ENCODE measurements around the gene CC2D1A. TPM values are rescaled to one million over a fixed set of nuclear protein-coding genes. Genes with fewer than 3 reads are reported as not detected.

CC2D1A gene
- polyA plus RNA-seq, 2 donors = 34.0 to 58.9 TPM

- no peaks in the 10 kb centered on the region for H3K36me3 ChIP-seq (ENCODE audit: control insufficient read depth in 2 of 2, insufficient read depth in 2 of 2, low read length in 1 of 2)
- WGBS, 2 donors = 47 to 48% methylated on average over 26 of the region's 26 CpGs
- H3K9me3 ChIP-seq (ENCODE audit: control insufficient read depth in 2 of 2, insufficient read depth in 1 of 2, low read depth in 1 of 2, low read length in 1 of 2) = no peaks in the 10 kb centered on the region
- H3K27ac ChIP-seq (ENCODE audit: low read depth in 2 of 2, low read length in 1 of 2) = peak overlapping the region; percentile 97 to 98
- H3K4me1 ChIP-seq (ENCODE audit: control insufficient read depth in 2 of 2, insufficient read depth in 2 of 2, low read length in 1 of 2) = peaks cover 21 to 45% of the 10 kb centered on the region in 2 donors
- H3K27me3 ChIP-seq (ENCODE audit: control insufficient read depth in 1 of 2, insufficient read depth in 2 of 2, low read length in 2 of 2) = no peaks in the 10 kb centered on the region
- H3K4me3 ChIP-seq (ENCODE audit: low read depth in 1 of 2, low read length in 2 of 2) = peak overlapping the region; percentile 36 to 38
Observed at GRCh38 chr19:13884726-13885591, 21.0 kb upstream of the CC2D1A start.

DNA sequence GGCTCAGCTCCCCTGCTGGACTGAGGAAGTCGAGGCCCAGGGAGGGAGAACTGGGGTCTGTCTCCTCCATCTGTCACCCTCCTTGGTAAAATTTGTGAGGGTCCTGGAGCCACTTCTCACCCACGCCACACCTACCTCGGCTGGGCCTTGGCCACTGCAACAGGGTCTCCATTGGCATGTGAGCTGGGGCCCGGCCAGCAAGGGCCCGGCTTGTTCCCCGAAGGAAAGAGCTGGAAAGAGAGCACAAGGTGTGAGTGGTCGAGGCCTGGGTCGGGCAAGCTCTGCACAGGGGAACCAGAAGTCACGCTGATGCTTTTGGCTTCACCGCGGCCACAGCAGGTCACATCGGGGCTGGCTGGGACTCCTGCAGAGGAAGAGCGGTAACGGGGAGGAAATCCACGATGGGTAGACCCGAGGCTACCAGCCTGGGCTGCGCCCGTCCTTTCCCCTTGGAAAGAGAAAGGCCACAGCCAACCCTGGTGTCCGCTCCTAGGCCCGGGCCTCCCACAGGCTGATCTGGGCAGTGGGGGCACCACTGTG, 20.1 kb upstream of the CC2D1A start:
- peak overlapping the region; percentile 97 to 98 for H3K27ac ChIP-seq (ENCODE audit: low read depth in 2 of 2, low read length in 1 of 2)
- H3K4me1 ChIP-seq (ENCODE audit: control insufficient read depth in 2 of 2, insufficient read depth in 2 of 2, low read length in 1 of 2) = peaks cover 18 to 41% of the 10 kb centered on the region in 2 donors
- 81 to 85% methylated on average over 20 of the region's 20 CpGs for WGBS, 2 donors
- H3K9me3 ChIP-seq (ENCODE audit: control insufficient read depth in 2 of 2, insufficient read depth in 1 of 2, low read depth in 1 of 2, low read length in 1 of 2) = no peaks in the 10 kb centered on the region
- no peaks in the 10 kb centered on the region for H3K27me3 ChIP-seq (ENCODE audit: control insufficient read depth in 1 of 2, insufficient read depth in 2 of 2, low read length in 2 of 2)
- H3K36me3 ChIP-seq (ENCODE audit: control insufficient read depth in 2 of 2, insufficient read depth in 2 of 2, low read length in 1 of 2) = no peaks in the 10 kb centered on the region
- H3K4me3 ChIP-seq (ENCODE audit: low read depth in 1 of 2, low read length in 2 of 2) = peak overlapping the region; percentile 36 to 38

DNA sequence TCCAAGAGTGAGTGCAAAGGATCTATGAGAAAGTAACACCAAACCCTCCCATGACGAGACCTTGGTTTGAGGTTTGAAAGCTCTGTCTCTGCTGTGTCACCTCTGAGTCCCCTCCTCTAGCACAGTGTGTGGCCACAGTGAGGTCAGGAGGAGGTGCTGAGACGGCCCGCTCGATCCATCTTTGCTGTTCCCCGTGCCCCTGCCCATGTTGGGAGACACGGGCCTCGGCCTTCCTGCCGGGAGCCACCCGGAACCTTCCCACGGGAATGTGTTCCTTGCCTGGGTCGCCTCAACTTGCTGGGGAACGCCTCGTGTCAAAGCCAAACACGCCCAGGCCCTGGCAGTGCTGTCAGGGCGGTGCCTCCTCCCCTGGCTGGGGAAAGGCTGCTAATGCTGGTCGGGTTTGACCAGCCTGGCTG, 19.0 kb upstream of the CC2D1A start:
- H3K27me3 ChIP-seq (ENCODE audit: control insufficient read depth in 1 of 2, insufficient read depth in 2 of 2, low read length in 2 of 2) = no peaks in the 10 kb centered on the region
- H3K27ac ChIP-seq (ENCODE audit: low read depth in 2 of 2, low read length in 1 of 2) = peak overlapping the region; percentile 97 to 98
- H3K4me3 ChIP-seq (ENCODE audit: low read depth in 1 of 2, low read length in 2 of 2) = peak overlapping the region in 1 of 2 donors; percentile 22
- no peaks in the 10 kb centered on the region for H3K9me3 ChIP-seq (ENCODE audit: control insufficient read depth in 2 of 2, insufficient read depth in 1 of 2, low read depth in 1 of 2, low read length in 1 of 2)
- WGBS, 2 donors = 40 to 57% methylated on average over 16 of the region's 16 CpGs
- H3K4me1 ChIP-seq (ENCODE audit: control insufficient read depth in 2 of 2, insufficient read depth in 2 of 2, low read length in 1 of 2) = peaks cover 11 to 30% of the 10 kb centered on the region in 2 donors
- H3K36me3 ChIP-seq (ENCODE audit: control insufficient read depth in 2 of 2, insufficient read depth in 2 of 2, low read length in 1 of 2) = no peaks in the 10 kb centered on the region

DNA sequence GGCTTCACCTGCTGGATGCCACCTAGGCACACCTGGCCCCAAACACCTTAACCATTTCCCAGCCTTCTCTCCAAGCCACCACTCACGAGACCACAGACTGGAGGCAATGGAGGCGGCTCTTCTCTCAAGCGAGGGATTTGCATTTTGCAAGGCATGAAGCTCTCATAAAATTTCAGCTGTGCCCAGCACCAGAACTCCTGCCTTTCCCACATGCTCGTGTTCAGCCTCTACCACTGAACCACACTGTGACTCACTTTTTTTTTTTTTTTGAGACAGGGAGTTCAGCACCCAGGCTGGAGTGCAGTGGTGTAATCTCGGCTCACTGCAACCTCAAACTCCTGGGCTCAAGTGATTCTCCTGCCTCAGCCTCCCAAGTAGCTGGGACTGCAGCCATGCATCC, 18.5 kb upstream of the CC2D1A start:
- no peak overlapping the region for H3K4me3 ChIP-seq (ENCODE audit: low read depth in 1 of 2, low read length in 2 of 2)
- no peaks in the 10 kb centered on the region for H3K9me3 ChIP-seq (ENCODE audit: control insufficient read depth in 2 of 2, insufficient read depth in 1 of 2, low read depth in 1 of 2, low read length in 1 of 2)
- no peaks in the 10 kb centered on the region for H3K27me3 ChIP-seq (ENCODE audit: control insufficient read depth in 1 of 2, insufficient read depth in 2 of 2, low read length in 2 of 2)
- H3K27ac ChIP-seq (ENCODE audit: low read depth in 2 of 2, low read length in 1 of 2) = peak overlapping the region; percentile 97 to 98
- H3K36me3 ChIP-seq (ENCODE audit: control insufficient read depth in 2 of 2, insufficient read depth in 2 of 2, low read length in 1 of 2) = no peaks in the 10 kb centered on the region
- H3K4me1 ChIP-seq (ENCODE audit: control insufficient read depth in 2 of 2, insufficient read depth in 2 of 2, low read length in 1 of 2) = peaks cover 11 to 29% of the 10 kb centered on the region in 2 donors
- 40 to 48% methylated on average over 5 of the region's 5 CpGs for WGBS, 2 donors

DNA sequence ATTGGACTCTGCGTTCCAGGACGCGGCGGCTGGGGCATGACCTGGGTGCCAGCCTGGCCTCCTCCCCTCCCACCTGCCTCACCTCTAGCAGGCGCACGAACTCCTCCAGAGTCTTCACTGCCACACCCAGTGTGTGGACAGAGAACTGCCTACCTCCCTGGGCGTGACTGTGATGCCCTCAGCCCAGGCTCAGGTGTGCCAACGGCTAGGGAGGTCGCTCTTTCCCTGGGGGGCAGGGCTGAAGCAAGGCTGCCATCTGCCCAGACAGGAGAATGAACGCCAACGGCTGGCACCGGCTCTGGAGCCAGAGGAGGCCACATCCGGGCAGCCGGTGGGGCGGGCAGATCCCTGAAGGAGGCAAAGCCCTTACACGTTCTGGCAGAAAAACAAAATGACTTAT, 17.7 kb upstream of the CC2D1A start:
- peak overlapping the region; percentile 97 to 98 for H3K27ac ChIP-seq (ENCODE audit: low read depth in 2 of 2, low read length in 1 of 2)
- no peak overlapping the region for H3K4me3 ChIP-seq (ENCODE audit: low read depth in 1 of 2, low read length in 2 of 2)
- H3K36me3 ChIP-seq (ENCODE audit: control insufficient read depth in 2 of 2, insufficient read depth in 2 of 2, low read length in 1 of 2) = no peaks in the 10 kb centered on the region
- H3K4me1 ChIP-seq (ENCODE audit: control insufficient read depth in 2 of 2, insufficient read depth in 2 of 2, low read length in 1 of 2) = peaks cover 8 to 23% of the 10 kb centered on the region in 2 donors
- no peaks in the 10 kb centered on the region for H3K27me3 ChIP-seq (ENCODE audit: control insufficient read depth in 1 of 2, insufficient read depth in 2 of 2, low read length in 2 of 2)
- H3K9me3 ChIP-seq (ENCODE audit: control insufficient read depth in 2 of 2, insufficient read depth in 1 of 2, low read depth in 1 of 2, low read length in 1 of 2) = no peaks in the 10 kb centered on the region
- 52 to 55% methylated on average over 16 of the region's 16 CpGs for WGBS, 2 donors

- WGBS, 2 donors = 93 to 94% methylated on average over 13 of the region's 13 CpGs
Observed at GRCh38 chr19:13890136-13890535, 15.9 kb upstream of the CC2D1A start.

GRCh38 chr19:13892870-13893269, 13.1 kb upstream of the CC2D1A start:
- no peak overlapping the region for H3K27ac ChIP-seq (ENCODE audit: low read depth in 2 of 2, low read length in 1 of 2)

More at GRCh38 chr19:13890136-13890535, 15.9 kb upstream of the CC2D1A start:
- Histone ChIP-seq H3K27me3 (ENCODE audit: control insufficient read depth in 1 of 2, insufficient read depth in 2 of 2, low read length in 2 of 2) (no peaks in the 10 kb centered on the region), H3K4me3 (ENCODE audit: low read depth in 1 of 2, low read length in 2 of 2) (no peak overlapping the region), H3K9me3 (ENCODE audit: control insufficient read depth in 2 of 2, insufficient read depth in 1 of 2, low read depth in 1 of 2, low read length in 1 of 2) (no peaks in the 10 kb centered on the region), H3K36me3 (ENCODE audit: control insufficient read depth in 2 of 2, insufficient read depth in 2 of 2, low read length in 1 of 2) (no peaks in the 10 kb centered on the region), H3K27ac (ENCODE audit: low read depth in 2 of 2, low read length in 1 of 2) (no peak overlapping the region), H3K4me1 (ENCODE audit: control insufficient read depth in 2 of 2, insufficient read depth in 2 of 2, low read length in 1 of 2) (peaks cover 6 to 18% of the 10 kb centered on the region in 2 donors)

DNA sequence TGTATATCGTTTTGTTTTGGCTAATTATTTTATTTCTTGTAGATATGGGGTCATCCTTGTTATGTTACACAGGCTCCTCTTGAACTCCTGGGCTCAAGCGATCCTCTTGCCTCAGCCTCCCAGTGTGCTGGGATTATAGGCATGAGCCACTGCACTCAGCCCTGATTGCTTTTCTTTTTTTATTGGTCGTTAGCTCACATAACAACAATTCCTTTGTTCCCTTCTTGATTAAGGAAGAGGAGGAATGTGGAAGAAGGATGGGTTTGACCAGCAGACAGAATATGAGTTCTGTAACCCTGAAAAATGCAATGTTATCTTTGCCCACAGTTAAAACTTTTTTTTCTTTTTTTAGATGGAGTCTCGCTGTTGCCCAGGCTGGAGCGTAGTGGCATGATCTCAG, 11.4 kb upstream of the CC2D1A start:
- no peaks in the 10 kb centered on the region for H3K9me3 ChIP-seq (ENCODE audit: control insufficient read depth in 2 of 2, insufficient read depth in 1 of 2, low read depth in 1 of 2, low read length in 1 of 2)
- H3K27ac ChIP-seq (ENCODE audit: low read depth in 2 of 2, low read length in 1 of 2) = no peak overlapping the region
- 80 to 87% methylated on average over 5 of the region's 5 CpGs for WGBS, 2 donors
- H3K4me3 ChIP-seq (ENCODE audit: low read depth in 1 of 2, low read length in 2 of 2) = no peak overlapping the region
- no peaks in the 10 kb centered on the region for H3K4me1 ChIP-seq (ENCODE audit: control insufficient read depth in 2 of 2, insufficient read depth in 2 of 2, low read length in 1 of 2)
- no peaks in the 10 kb centered on the region for H3K36me3 ChIP-seq (ENCODE audit: control insufficient read depth in 2 of 2, insufficient read depth in 2 of 2, low read length in 1 of 2)
- H3K27me3 ChIP-seq (ENCODE audit: control insufficient read depth in 1 of 2, insufficient read depth in 2 of 2, low read length in 2 of 2) = no peaks in the 10 kb centered on the region

More at GRCh38 chr19:13892870-13893269, 13.1 kb upstream of the CC2D1A start:
- H3K4me3 ChIP-seq (ENCODE audit: low read depth in 1 of 2, low read length in 2 of 2) = no peak overlapping the region
- H3K4me1 ChIP-seq (ENCODE audit: control insufficient read depth in 2 of 2, insufficient read depth in 2 of 2, low read length in 1 of 2) = peaks cover 0 to 5% of the 10 kb centered on the region in 2 donors
- no peaks in the 10 kb centered on the region for H3K36me3 ChIP-seq (ENCODE audit: control insufficient read depth in 2 of 2, insufficient read depth in 2 of 2, low read length in 1 of 2)
- H3K9me3 ChIP-seq (ENCODE audit: control insufficient read depth in 2 of 2, insufficient read depth in 1 of 2, low read depth in 1 of 2, low read length in 1 of 2) = no peaks in the 10 kb centered on the region
- 68 to 83% methylated on average over 9 of the region's 9 CpGs for WGBS, 2 donors
- no peaks in the 10 kb centered on the region for H3K27me3 ChIP-seq (ENCODE audit: control insufficient read depth in 1 of 2, insufficient read depth in 2 of 2, low read length in 2 of 2)

- WGBS, 2 donors = 97 to 99% methylated on average over 2 of the region's 2 CpGs
- H3K27ac ChIP-seq (ENCODE audit: low read depth in 2 of 2, low read length in 1 of 2) = no peak overlapping the region
- H3K9me3 ChIP-seq (ENCODE audit: control insufficient read depth in 2 of 2, insufficient read depth in 1 of 2, low read depth in 1 of 2, low read length in 1 of 2) = no peaks in the 10 kb centered on the region
Observed at GRCh38 chr19:13896227-13896626, 9.8 kb upstream of the CC2D1A start.

More at GRCh38 chr19:13896227-13896626, 9.8 kb upstream of the CC2D1A start:
- Histone ChIP-seq H3K4me1 (ENCODE audit: control insufficient read depth in 2 of 2, insufficient read depth in 2 of 2, low read length in 1 of 2) (no peaks in the 10 kb centered on the region), H3K36me3 (ENCODE audit: control insufficient read depth in 2 of 2, insufficient read depth in 2 of 2, low read length in 1 of 2) (no peaks in the 10 kb centered on the region), H3K27me3 (ENCODE audit: control insufficient read depth in 1 of 2, insufficient read depth in 2 of 2, low read length in 2 of 2) (no peaks in the 10 kb centered on the region), H3K4me3 (ENCODE audit: low read depth in 1 of 2, low read length in 2 of 2) (no peak overlapping the region)

All from esophagus (tissue), 2 donors.